ENCODE results near the gene RPL13A. TPM values are rescaled to one million over a fixed set of nuclear protein-coding genes. Genes with fewer than 3 reads are reported as not detected.

Gene RPL13A
- total and polyA plus RNA-seq, 2 of the 13 experiments (the other 11 are each of a cell fraction or from before 2014, with no cell fraction given): 2,601 to 3,407 TPM

- TF ChIP-seq, protein P1, sequence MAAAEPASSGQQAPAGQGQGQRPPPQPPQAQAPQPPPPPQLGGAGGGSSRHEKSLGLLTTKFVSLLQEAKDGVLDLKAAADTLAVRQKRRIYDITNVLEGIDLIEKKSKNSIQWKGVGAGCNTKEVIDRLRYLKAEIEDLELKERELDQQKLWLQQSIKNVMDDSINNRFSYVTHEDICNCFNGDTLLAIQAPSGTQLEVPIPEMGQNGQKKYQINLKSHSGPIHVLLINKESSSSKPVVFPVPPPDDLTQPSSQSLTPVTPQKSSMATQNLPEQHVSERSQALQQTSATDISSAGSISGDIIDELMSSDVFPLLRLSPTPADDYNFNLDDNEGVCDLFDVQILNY (CRISPR knock-in tag; conservative IDR thresholded peaks at IDR 0.05): peak; percentile 58; the same call in 1 of the 2 replicates
- TF ChIP-seq ERF (CRISPR knock-in tag; IDR thresholded peaks at IDR 0.05) (peak; percentile 95), BRD4 (CRISPR knock-in tag; IDR thresholded peaks at IDR 0.05) (no peak; the same call in 1 of the 2 replicates), ZNF337 (CRISPR knock-in tag; IDR thresholded peaks at IDR 0.05; ENCODE audit: borderline replicate concordance, low read depth) (no peak), GTF2F1 (IDR thresholded peaks at IDR 0.05; ENCODE audit: low read length) (peak; percentile 79; the same call in 1 of the 2 replicates), HMG20A (CRISPR knock-in tag; IDR thresholded peaks at IDR 0.05; ENCODE audit: borderline replicate concordance) (no peak), ZNF20 (CRISPR knock-in tag; IDR thresholded peaks at IDR 0.05) (no peak), ZNF703 (CRISPR knock-in tag; IDR thresholded peaks at IDR 0.05; ENCODE audit: borderline replicate concordance) (no peak), FOXO1 (CRISPR knock-in tag; IDR thresholded peaks at IDR 0.05) (no peak), ZNF784 (CRISPR knock-in tag; IDR thresholded peaks at IDR 0.05; ENCODE audit: borderline replicate concordance) (peak; percentile 41; the same call in 1 of the 2 replicates), MBNL3 (CRISPR knock-in tag; conservative IDR thresholded peaks at IDR 0.05) (no peak), ONECUT2 (CRISPR knock-in tag; IDR thresholded peaks at IDR 0.05) (no peak), ZNF644 (CRISPR knock-in tag; IDR thresholded peaks at IDR 0.05; ENCODE audit: low read depth) (no peak), ZFP36L1 (CRISPR knock-in tag; IDR thresholded peaks at IDR 0.05) (no peak), ZNF816 (CRISPR knock-in tag; IDR thresholded peaks at IDR 0.05; ENCODE audit: borderline replicate concordance) (peak; percentile 67; the same call in 1 of the 2 replicates), NFKB2 (CRISPR knock-in tag; IDR thresholded peaks at IDR 0.05; ENCODE audit: borderline replicate concordance) (peak; percentile 82; the same call in 1 of the 2 replicates)
- TF ChIP-seq, protein P2, sequence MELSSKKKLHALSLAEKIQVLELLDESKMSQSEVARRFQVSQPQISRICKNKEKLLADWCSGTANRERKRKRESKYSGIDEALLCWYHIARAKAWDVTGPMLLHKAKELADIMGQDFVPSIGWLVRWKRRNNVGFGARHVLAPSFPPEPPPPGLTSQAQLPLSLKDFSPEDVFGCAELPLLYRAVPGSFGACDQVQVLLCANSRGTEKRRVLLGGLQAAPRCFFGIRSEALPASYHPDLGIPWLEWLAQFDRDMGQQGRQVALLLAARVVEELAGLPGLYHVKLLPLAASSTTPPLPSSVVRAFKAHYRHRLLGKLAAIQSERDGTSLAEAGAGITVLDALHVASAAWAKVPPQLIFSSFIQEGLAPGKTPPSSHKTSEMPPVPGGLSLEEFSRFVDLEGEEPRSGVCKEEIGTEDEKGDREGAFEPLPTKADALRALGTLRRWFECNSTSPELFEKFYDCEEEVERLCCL (CRISPR knock-in tag; IDR thresholded peaks at IDR 0.05; ENCODE audit: borderline replicate concordance): no peak
- TF ChIP-seq, protein P3, sequence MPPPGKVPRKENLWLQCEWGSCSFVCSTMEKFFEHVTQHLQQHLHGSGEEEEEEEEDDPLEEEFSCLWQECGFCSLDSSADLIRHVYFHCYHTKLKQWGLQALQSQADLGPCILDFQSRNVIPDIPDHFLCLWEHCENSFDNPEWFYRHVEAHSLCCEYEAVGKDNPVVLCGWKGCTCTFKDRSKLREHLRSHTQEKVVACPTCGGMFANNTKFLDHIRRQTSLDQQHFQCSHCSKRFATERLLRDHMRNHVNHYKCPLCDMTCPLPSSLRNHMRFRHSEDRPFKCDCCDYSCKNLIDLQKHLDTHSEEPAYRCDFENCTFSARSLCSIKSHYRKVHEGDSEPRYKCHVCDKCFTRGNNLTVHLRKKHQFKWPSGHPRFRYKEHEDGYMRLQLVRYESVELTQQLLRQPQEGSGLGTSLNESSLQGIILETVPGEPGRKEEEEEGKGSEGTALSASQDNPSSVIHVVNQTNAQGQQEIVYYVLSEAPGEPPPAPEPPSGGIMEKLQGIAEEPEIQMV (CRISPR knock-in tag; IDR thresholded peaks at IDR 0.05; ENCODE audit: low read depth): no peak
- TF ChIP-seq, protein P4, sequence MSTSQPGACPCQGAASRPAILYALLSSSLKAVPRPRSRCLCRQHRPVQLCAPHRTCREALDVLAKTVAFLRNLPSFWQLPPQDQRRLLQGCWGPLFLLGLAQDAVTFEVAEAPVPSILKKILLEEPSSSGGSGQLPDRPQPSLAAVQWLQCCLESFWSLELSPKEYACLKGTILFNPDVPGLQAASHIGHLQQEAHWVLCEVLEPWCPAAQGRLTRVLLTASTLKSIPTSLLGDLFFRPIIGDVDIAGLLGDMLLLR (CRISPR knock-in tag; IDR thresholded peaks at IDR 0.05): no peak
These were observed at the start of gene RPL13A (continued) for GRCh38 chr19:49487277-49488045.

All from HepG2 (cell line).